B cell (primary cell): ENCODE results near the gene PROB1. TPM values are rescaled to one million over a fixed set of nuclear protein-coding genes. Genes with fewer than 3 reads are reported as not detected.

ENCODE experiments used
- ATAC-seq: fragments of 200-7000 bp; cut with Tn5 transposase; one replicate; pipeline ENCODE4 v1.10.0; 2021; ENCODE audit warnings: low read depth, mild to moderate bottlenecking, moderate number of reproducible peaks, moderate library complexity
- CTCF ChIA-PET: fragments of 350-600 bp; sonication (Branson Sonifier 250); formaldehyde crosslinking; loops from one replicate; lab custom pipeline; 2021; ENCODE audit warnings: antibody characterized with exemption, inconsistent platforms; lab: Charles Lee
- POLR2A ChIA-PET: fragments of 350-600 bp; sonication (Branson Sonifier 250); formaldehyde crosslinking; loops from one replicate; lab custom pipeline; 2021; ENCODE audit warnings: antibody characterized with exemption; lab: Charles Lee
- DNase-seq: peaks from one replicate; pipeline ENCODE4 v3.0.0; 2013
- H2AFZ ChIP-seq: 2 replicates; pipeline ENCODE4 v1.6.1; 2012; ENCODE audit warnings: mild to moderate bottlenecking, low read depth, low read length; ENCODE audit not compliant: insufficient read depth, poor library complexity, severe bottlenecking
- H3K27ac ChIP-seq, 2 donors: 1 replicate in 1 of 2; 2 replicates in 1 of 2; pipeline ENCODE4 v1.5.1; 2012 to 2013; ENCODE audit warnings: low read length in 2 of 2, mild to moderate bottlenecking in 2 of 2, moderate library complexity in 1 of 2
- H3K27me3 ChIP-seq, 4 experiments: fragments of 200-600 bp in 1 of 4; sonication (generic) in 1 of 4; replicated peaks in 1 of 4; 1 replicate in 2 of 4; 2 replicates in 2 of 4; pipeline versions ENCODE4 v1.6.1 to v1.7.0; 2013 to 2016; ENCODE audit warnings: low read length in 3 of 4, mild to moderate bottlenecking in 2 of 4, mixed read lengths in 1 of 4, moderate library complexity in 1 of 4; ENCODE audit not compliant: insufficient read depth in 4 of 4, control insufficient read depth in 3 of 4; ENCODE audit errors: control extremely low read depth in 1 of 4
- H3K36me3 ChIP-seq, 2 experiments: replicated peaks in 1 of 2; 1 replicate in 1 of 2; 2 replicates in 1 of 2; pipeline versions ENCODE4 v1.6.1 to v1.7.1; 2013; ENCODE audit warnings: low read length in 1 of 2; ENCODE audit not compliant: insufficient read depth in 2 of 2, control insufficient read depth in 1 of 2; ENCODE audit errors: control extremely low read depth in 1 of 2, extremely low read depth in 1 of 2
- H3K4me1 ChIP-seq, 2 donors: fragments of 200-600 bp in 1 of 2; sonication (generic) in 1 of 2; 1 replicate in 1 of 2; 2 replicates in 1 of 2; pipeline versions ENCODE4 v1.5.1 to v1.6.1; 2013 to 2017; ENCODE audit warnings: low read length in 2 of 2; ENCODE audit not compliant: control insufficient read depth in 2 of 2, insufficient read depth in 2 of 2
- H3K4me2 ChIP-seq: replicated peaks from 2 replicates; pipeline ENCODE3; 2012; ENCODE audit warnings: mild to moderate bottlenecking, low read depth, low read length; ENCODE audit not compliant: poor library complexity, severe bottlenecking
- H3K4me3 ChIP-seq, 5 experiments: fragments of 200-600 bp in 1 of 5; sonication (generic) in 1 of 5; 1 replicate in 3 of 5; 2 replicates in 2 of 5; pipeline versions ENCODE4 v1.5.1 to v1.7.0; 2011 to 2016; ENCODE audit warnings: low read length in 4 of 5, mild to moderate bottlenecking in 4 of 5, low read depth in 2 of 5, control low read depth in 1 of 5, moderate library complexity in 1 of 5; ENCODE audit not compliant: insufficient read depth in 1 of 5; ENCODE audit errors: control extremely low read depth in 1 of 5, extremely low read depth in 1 of 5
- H3K79me2 ChIP-seq: fragments of 200-600 bp; sonication (generic); one replicate; pipeline ENCODE4 v1.6.0; 2016; ENCODE audit warnings: low read length; ENCODE audit not compliant: control insufficient read depth, insufficient read depth
- H3K9ac ChIP-seq: fragments of 200-600 bp; sonication (generic); 2 replicates; pipeline ENCODE4 v1.6.1; 2017; ENCODE audit warnings: mild to moderate bottlenecking, low read length, moderate library complexity
- H3K9me3 ChIP-seq, 3 donors: one replicate each; pipeline versions ENCODE4 v1.6.1 to v1.7.1; 2013; ENCODE audit warnings: low read length in 2 of 3; ENCODE audit not compliant: control insufficient read depth in 2 of 3, insufficient read depth in 1 of 3; ENCODE audit errors: control extremely low read depth in 1 of 3
- H4K20me1 ChIP-seq: 2 replicates; pipeline ENCODE4 v1.6.0; 2012; ENCODE audit warnings: mild to moderate bottlenecking, low read length; ENCODE audit not compliant: insufficient read depth, control insufficient read depth, poor library complexity, severe bottlenecking
- H3K27ac Mint-ChIP-seq: one replicate; pipeline ENCODE4 v1.8.0; 2021; ENCODE audit warnings: mixed read lengths
- H3K27me3 Mint-ChIP-seq: one replicate; pipeline ENCODE4 v1.8.0; 2021; ENCODE audit warnings: mixed read lengths
- H3K4me1 Mint-ChIP-seq: one replicate; pipeline ENCODE4 v1.8.0; 2021; ENCODE audit warnings: mixed read lengths
- H3K4me3 Mint-ChIP-seq: one replicate; pipeline ENCODE4 v1.8.0; 2021; ENCODE audit warnings: mixed read lengths
- H3K9me3 Mint-ChIP-seq: one replicate; pipeline ENCODE4 v1.8.0; 2022; ENCODE audit warnings: mixed read lengths; ENCODE audit not compliant: insufficient read depth
- EZH2 ChIP-seq: IDR thresholded peaks from 2 replicates; pipeline ENCODE4 v1.6.1; 2012; ENCODE audit warnings: borderline replicate concordance, low read depth, mild to moderate bottlenecking, moderate library complexity, low read length; ENCODE audit not compliant: insufficient read depth, poor library complexity, severe bottlenecking
- WGBS: methylation state at CpG from one replicate; pipeline ENCODE4 v1.1.5; 2013; ENCODE audit warnings: missing lambda C conversion rate; ENCODE audit not compliant: insufficient coverage; 5-methylcytosine and 5-hydroxymethylcytosine counted together
- intact Hi-C: fragments of 100-400 bp; cut with micrococcal nuclease; formaldehyde crosslinking; loops from one replicate; pipeline ENCODE4 v1.10.0; 2022
- polyA plus RNA-seq: library from polyadenylated mRNA; depleted of rRNA; stranded (reverse); fragments of >200 nt; gene quantifications from 2 replicates; pipeline ENCODE4 v1.2.3, GENCODE V29; 2012
- total RNA-seq, 2 donors: library from RNA; stranded (reverse); fragments of 120-200 nt in 1 of 2; gene quantifications; 1 replicate in 1 of 2; 2 replicates in 1 of 2; pipeline versions ENCODE4 v1.2.3 to v1.2.4, GENCODE V29; 2013 to 2022
- TF ChIP-seq, protein P1 (sequence below): fragments of 200-600 bp; IDR thresholded peaks from one replicate; pipeline ENCODE4 v1.8.0; 2022; ENCODE audit warnings: antibody characterized with exemption, mild to moderate bottlenecking

PROB1 gene
- total and polyA plus RNA-seq, 2 donors (not counting 1 experiment from before 2014, with no cell fraction given) = 1.2 to 3.7 TPM

DNA sequence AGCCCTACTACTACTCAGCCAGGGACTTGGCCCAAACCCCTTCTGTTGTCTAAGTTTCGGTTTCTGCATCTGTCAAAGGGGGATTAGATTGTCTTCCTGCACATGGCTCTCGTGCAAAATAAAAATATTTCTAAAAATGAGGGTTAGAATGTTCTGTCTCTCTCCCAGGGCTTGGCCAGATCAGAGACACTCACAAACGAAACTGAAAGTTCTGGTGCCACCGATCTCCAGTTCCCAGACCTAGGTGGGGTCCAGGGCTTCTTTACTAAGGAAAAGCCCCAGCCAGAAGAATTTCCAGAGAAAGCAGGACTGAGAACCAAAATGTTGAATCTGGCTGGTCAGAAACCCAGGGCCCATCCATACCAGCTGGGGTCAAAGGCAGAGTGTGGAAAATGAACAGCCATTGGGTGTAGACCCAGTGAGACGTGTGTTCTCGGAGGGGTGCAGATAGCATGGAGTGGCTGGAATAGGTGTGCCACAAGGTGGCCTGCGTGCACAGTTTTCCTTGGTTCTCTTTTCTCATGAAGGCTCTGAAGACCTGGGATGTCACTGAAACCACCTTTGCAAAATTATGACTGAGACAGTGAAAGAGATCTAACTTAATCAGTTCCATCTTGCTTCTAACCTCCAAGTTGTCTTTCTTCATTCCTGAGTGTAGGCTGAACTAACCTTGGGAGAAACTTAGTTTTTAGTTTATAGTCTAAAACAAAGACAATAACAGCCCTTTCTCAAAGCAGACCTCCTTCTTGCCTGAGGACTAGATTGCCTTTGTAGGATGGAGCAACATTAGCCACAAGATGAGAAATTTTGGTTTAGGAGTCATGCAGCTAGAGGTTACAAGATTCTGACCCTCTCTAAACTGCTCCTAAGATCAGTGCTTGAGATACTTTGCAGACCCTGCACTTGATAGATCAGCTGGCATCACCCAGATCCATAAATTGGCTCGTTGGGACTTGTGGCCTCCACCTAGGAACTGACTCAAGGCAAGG is 9.5 kb downstream of the PROB1 start:
- POLR2A ChIA-PET = interaction anchor here (0.5 to 2.5 kb wide), 2 partner anchors 44 to 139 kb away, joined by 3 to 5 read pairs; partner anchors contain the start of gene PAIP2

More for the DNA sequence above, 9.5 kb downstream of the PROB1 start:
- intact Hi-C loops = no loop called here
- ATAC-seq (no peak), DNase-seq (no peak)
- TF ChIP-seq, protein P1, sequence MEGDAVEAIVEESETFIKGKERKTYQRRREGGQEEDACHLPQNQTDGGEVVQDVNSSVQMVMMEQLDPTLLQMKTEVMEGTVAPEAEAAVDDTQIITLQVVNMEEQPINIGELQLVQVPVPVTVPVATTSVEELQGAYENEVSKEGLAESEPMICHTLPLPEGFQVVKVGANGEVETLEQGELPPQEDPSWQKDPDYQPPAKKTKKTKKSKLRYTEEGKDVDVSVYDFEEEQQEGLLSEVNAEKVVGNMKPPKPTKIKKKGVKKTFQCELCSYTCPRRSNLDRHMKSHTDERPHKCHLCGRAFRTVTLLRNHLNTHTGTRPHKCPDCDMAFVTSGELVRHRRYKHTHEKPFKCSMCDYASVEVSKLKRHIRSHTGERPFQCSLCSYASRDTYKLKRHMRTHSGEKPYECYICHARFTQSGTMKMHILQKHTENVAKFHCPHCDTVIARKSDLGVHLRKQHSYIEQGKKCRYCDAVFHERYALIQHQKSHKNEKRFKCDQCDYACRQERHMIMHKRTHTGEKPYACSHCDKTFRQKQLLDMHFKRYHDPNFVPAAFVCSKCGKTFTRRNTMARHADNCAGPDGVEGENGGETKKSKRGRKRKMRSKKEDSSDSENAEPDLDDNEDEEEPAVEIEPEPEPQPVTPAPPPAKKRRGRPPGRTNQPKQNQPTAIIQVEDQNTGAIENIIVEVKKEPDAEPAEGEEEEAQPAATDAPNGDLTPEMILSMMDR = no peak
- TF ChIP-seq EZH2 = no peak
- H3K4me1 ChIP-seq = peaks cover 58 to 80% of the 10 kb centered on the region in 2 donors
- H3K27ac ChIP-seq = peak overlapping the region; percentile 62 to 76
- H3K27me3 ChIP-seq = no peaks in the 10 kb centered on the region
- Mint-ChIP-seq H3K27ac (peak overlapping the region; percentile 99), H3K9me3 (no peaks in the 10 kb centered on the region), H3K27me3 (no peaks in the 10 kb centered on the region), H3K4me3 (peak overlapping the region; percentile 73), H3K4me1 (peaks cover 78% of the 10 kb centered on the region)
- peak overlapping the region; percentile 42 for H3K9ac ChIP-seq
- H3K9me3 ChIP-seq = peaks cover 0 to 2% (median 0%) of the 10 kb centered on the region in 3 donors
- peak overlapping the region; percentile 55 for H2AFZ ChIP-seq
- CTCF ChIA-PET = interaction anchor here (1.6 kb wide), 1 partner anchor 39 kb away, joined by 4 read pairs; no protein-coding TSS in a partner anchor
- H3K36me3 ChIP-seq = no peaks in the 10 kb centered on the region
- no peaks in the 10 kb centered on the region for H4K20me1 ChIP-seq
- H3K4me2 ChIP-seq = peak overlapping the region; percentile 76
- peaks cover 32% of the 10 kb centered on the region for H3K79me2 ChIP-seq
- 23% methylated on average over 6 of the region's 8 CpGs for WGBS
- H3K4me3 ChIP-seq = peak overlapping the region; percentile 20 to 42 (median 38)
